ENCODE results near the gene NOTCH3.

NOTCH3 gene

DNA sequence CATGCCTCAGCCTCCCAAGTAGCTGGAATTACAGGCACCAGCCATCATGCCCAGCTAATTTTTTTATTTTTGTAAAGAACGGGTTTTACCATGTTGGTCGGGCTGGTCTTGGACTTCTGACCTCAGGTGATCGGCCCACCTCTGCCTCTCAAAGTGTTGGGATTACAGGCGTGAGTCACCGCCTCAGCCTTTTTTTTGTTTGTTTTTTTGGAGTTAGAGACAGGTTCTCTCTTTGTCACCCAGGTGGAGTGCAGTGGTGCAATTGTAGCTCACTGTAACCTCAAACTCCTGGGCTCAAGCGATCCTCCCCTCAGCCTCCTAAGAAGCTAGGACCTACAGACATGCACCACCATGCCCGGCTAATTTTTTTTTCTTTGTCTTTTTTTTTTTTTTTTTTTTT is 15.6 kb upstream of the NOTCH3 start:
- no peaks in the 10 kb centered on the region for H3K79me2 ChIP-seq (ENCODE audit: insufficient read depth, low read length)
- no peaks in the 10 kb centered on the region for H3K27me3 ChIP-seq (ENCODE audit: insufficient read depth, low read length)
- H3K36me3 ChIP-seq (ENCODE audit: insufficient read depth, low read length) = no peaks in the 10 kb centered on the region
- H4K20me1 ChIP-seq (ENCODE audit: insufficient read depth, low read length) = no peaks in the 10 kb centered on the region
- no peak overlapping the region for H3K9ac ChIP-seq (ENCODE audit: low read length)
- no peak overlapping the region for H3K27ac ChIP-seq (ENCODE audit: low read depth, low read length, poor library complexity, severe bottlenecking)
- TF ChIP-seq, protein P1, sequence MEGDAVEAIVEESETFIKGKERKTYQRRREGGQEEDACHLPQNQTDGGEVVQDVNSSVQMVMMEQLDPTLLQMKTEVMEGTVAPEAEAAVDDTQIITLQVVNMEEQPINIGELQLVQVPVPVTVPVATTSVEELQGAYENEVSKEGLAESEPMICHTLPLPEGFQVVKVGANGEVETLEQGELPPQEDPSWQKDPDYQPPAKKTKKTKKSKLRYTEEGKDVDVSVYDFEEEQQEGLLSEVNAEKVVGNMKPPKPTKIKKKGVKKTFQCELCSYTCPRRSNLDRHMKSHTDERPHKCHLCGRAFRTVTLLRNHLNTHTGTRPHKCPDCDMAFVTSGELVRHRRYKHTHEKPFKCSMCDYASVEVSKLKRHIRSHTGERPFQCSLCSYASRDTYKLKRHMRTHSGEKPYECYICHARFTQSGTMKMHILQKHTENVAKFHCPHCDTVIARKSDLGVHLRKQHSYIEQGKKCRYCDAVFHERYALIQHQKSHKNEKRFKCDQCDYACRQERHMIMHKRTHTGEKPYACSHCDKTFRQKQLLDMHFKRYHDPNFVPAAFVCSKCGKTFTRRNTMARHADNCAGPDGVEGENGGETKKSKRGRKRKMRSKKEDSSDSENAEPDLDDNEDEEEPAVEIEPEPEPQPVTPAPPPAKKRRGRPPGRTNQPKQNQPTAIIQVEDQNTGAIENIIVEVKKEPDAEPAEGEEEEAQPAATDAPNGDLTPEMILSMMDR (IDR thresholded peaks at IDR 0.05; ENCODE audit: low read length) = no peak
- no peak for TF ChIP-seq EZH2 (IDR thresholded peaks at IDR 0.05; ENCODE audit: borderline replicate concordance, low read length)
- no peaks in the 10 kb centered on the region for H3K4me1 ChIP-seq (ENCODE audit: insufficient read depth, low read length, severe bottlenecking)
- no peak overlapping the region for H3K4me3 ChIP-seq (ENCODE audit: low read depth, low read length, poor library complexity, severe bottlenecking)
- no peaks in the 10 kb centered on the region for H3K9me3 ChIP-seq (ENCODE audit: low read length)
- H2AFZ ChIP-seq (ENCODE audit: low read length) = no peak overlapping the region
- no peak overlapping the region for H3K4me2 ChIP-seq (ENCODE audit: low read length)
- no peaks in the 10 kb centered on the region for H3K9me2 ChIP-seq (ENCODE audit: low read depth, low read length)
- H3F3A ChIP-seq (ENCODE audit: insufficient read depth, low read length) = no peaks in the 10 kb centered on the region

DNA sequence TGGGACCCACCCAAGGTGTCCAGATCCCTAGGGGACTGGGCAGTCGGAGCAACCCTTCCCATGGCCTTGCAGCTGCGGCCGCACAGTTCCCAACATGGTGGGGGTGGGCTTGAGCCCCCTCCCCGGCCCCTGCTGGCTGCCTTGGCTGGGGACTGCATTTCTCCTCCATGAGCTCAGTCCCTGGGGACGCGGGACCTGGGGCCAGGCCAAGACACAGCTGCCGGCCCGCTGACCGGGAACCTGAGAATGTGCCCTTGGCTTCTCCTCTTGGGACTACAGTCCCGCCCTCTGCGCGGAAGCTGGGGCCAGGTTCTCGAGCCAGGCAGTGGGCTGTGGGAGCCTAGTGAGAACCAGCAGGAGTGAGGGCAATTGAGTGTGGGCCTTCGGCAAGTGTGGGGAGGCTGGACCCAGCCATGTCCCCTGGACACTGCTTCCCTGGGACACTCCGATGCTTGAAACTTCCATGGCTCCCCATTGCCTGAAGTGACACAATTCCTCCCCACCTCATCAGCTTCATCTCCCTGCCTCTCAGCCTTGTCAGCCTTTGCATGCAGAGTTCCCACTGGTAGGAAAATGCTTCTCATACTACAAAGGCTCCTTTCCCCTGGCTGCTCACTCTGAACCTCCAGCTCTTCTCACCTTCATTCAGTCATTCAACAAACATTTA is 13.1 kb upstream of the NOTCH3 start:
- H4K20me1 ChIP-seq (ENCODE audit: insufficient read depth, low read length) = no peaks in the 10 kb centered on the region
- H3K27me3 ChIP-seq (ENCODE audit: insufficient read depth, low read length) = no peaks in the 10 kb centered on the region
- H3K36me3 ChIP-seq (ENCODE audit: insufficient read depth, low read length) = no peaks in the 10 kb centered on the region
- no peaks in the 10 kb centered on the region for H3K4me1 ChIP-seq (ENCODE audit: insufficient read depth, low read length, severe bottlenecking)
- no peak overlapping the region for H3K9ac ChIP-seq (ENCODE audit: low read length)
- H2AFZ ChIP-seq (ENCODE audit: low read length) = no peak overlapping the region
- H3K9me2 ChIP-seq (ENCODE audit: low read depth, low read length) = no peaks in the 10 kb centered on the region
- no peaks in the 10 kb centered on the region for H3K79me2 ChIP-seq (ENCODE audit: insufficient read depth, low read length)
- no peak overlapping the region for H3K4me2 ChIP-seq (ENCODE audit: low read length)
- no peak overlapping the region for H3K27ac ChIP-seq (ENCODE audit: low read depth, low read length, poor library complexity, severe bottlenecking)
- no peaks in the 10 kb centered on the region for H3K9me3 ChIP-seq (ENCODE audit: low read length)
- no peak overlapping the region for H3K4me3 ChIP-seq (ENCODE audit: low read depth, low read length, poor library complexity, severe bottlenecking)
- TF ChIP-seq, protein P1 (IDR thresholded peaks at IDR 0.05; ENCODE audit: low read length) = no peak
- TF ChIP-seq EZH2 (IDR thresholded peaks at IDR 0.05; ENCODE audit: borderline replicate concordance, low read length) = no peak
- no peaks in the 10 kb centered on the region for H3F3A ChIP-seq (ENCODE audit: insufficient read depth, low read length)

DNA sequence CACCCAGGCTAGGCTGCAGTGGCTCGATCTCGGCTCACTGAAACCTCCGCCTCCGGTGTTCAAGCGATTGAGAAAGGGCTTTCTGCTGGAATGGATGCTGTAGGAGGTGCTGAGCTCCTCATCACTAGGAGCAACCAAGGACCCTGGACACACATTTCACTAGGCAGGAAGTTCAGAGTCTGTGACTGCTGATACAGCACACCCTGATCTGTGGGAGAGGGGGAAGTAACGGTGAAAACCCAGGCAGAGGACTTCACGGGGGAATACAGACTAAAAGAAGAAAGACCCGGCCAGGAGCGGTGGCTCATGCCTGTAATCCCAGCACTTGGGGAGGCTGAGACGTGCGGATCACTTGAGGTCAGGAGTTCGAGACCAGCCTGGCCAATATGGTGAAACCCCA is 11.9 kb upstream of the NOTCH3 start:
- no peak overlapping the region for H3K27ac ChIP-seq (ENCODE audit: low read depth, low read length, poor library complexity, severe bottlenecking)
- no peaks in the 10 kb centered on the region for H3K27me3 ChIP-seq (ENCODE audit: insufficient read depth, low read length)
- H3K9me3 ChIP-seq (ENCODE audit: low read length) = no peaks in the 10 kb centered on the region
- H3K4me3 ChIP-seq (ENCODE audit: low read depth, low read length, poor library complexity, severe bottlenecking) = no peak overlapping the region
- no peaks in the 10 kb centered on the region for H3K36me3 ChIP-seq (ENCODE audit: insufficient read depth, low read length)
- H3K4me1 ChIP-seq (ENCODE audit: insufficient read depth, low read length, severe bottlenecking) = no peaks in the 10 kb centered on the region
- no peaks in the 10 kb centered on the region for H4K20me1 ChIP-seq (ENCODE audit: insufficient read depth, low read length)
- no peak for TF ChIP-seq EZH2 (IDR thresholded peaks at IDR 0.05; ENCODE audit: borderline replicate concordance, low read length)
- TF ChIP-seq, protein P1 (IDR thresholded peaks at IDR 0.05; ENCODE audit: low read length) = no peak
- H3K9me2 ChIP-seq (ENCODE audit: low read depth, low read length) = no peaks in the 10 kb centered on the region
- H3K9ac ChIP-seq (ENCODE audit: low read length) = no peak overlapping the region
- H3K4me2 ChIP-seq (ENCODE audit: low read length) = no peak overlapping the region
- no peaks in the 10 kb centered on the region for H3K79me2 ChIP-seq (ENCODE audit: insufficient read depth, low read length)
- no peak overlapping the region for H2AFZ ChIP-seq (ENCODE audit: low read length)
- H3F3A ChIP-seq (ENCODE audit: insufficient read depth, low read length) = no peaks in the 10 kb centered on the region
